GM18867 (cell line): ENCODE data around the gene DNAJC5G.
"Not testable (repeated sequence)": the region's sequence is repeated elsewhere in the genome, so short reads cannot be mapped to it uniquely, and the experiment has no call there.

Experiments used
- ATAC-seq: cut with Tn5 transposase; IDR thresholded peaks from one replicate; pipeline ENCODE4 v1.9.1; 2021; ENCODE audit warnings: mild to moderate bottlenecking, moderate library complexity; ENCODE audit not compliant: unreplicated experiment

The DNAJC5G gene

GRCh38 chr2:27250652-27251379 is 24.4 kb upstream of the DNAJC5G start:
- ATAC-seq, result no peak

GRCh38 chr2:27251766-27252165 is 23.5 kb upstream of the DNAJC5G start:
- no peak for ATAC-seq

- no peak for ATAC-seq
Measured at GRCh38 chr2:27255187-27255586, 20.0 kb upstream of the DNAJC5G start.

GRCh38 chr2:27255660-27256059 is 19.6 kb upstream of the DNAJC5G start:
- no peak for ATAC-seq

GRCh38 chr2:27256855-27257454 is 18.3 kb upstream of the DNAJC5G start:
- ATAC-seq, result no peak

GRCh38 chr2:27258051-27258450 is 17.2 kb upstream of the DNAJC5G start:
- ATAC-seq, result no peak

- ATAC-seq, result no peak
Measured at GRCh38 chr2:27261241-27261925, 13.8 kb upstream of the DNAJC5G start.

- no peak for ATAC-seq
Measured at GRCh38 chr2:27261926-27262298, 13.3 kb upstream of the DNAJC5G start.

GRCh38 chr2:27262379-27263286 is 12.6 kb upstream of the DNAJC5G start, which contains the start of gene SLC30A3:
SLC30A3 (minus strand) TSS chr2:27263047; CDS start chr2:27262906, 141 bp downstream.
- peak; percentile 55 for ATAC-seq

GRCh38 chr2:27263287-27264252 is 11.7 kb upstream of the DNAJC5G start:
- no peak for ATAC-seq

- ATAC-seq, result no peak
Measured at GRCh38 chr2:27264253-27264752, 10.9 kb upstream of the DNAJC5G start.

- no peak for ATAC-seq
Measured at GRCh38 chr2:27264753-27265535, 10.3 kb upstream of the DNAJC5G start.

GRCh38 chr2:27265536-27265870 is 9.7 kb upstream of the DNAJC5G start:
- no peak for ATAC-seq

GRCh38 chr2:27268296-27268695 is 6.9 kb upstream of the DNAJC5G start:
- not testable (repeated sequence) for ATAC-seq

- no peak for ATAC-seq
Measured at GRCh38 chr2:27270131-27270530, 5.1 kb upstream of the DNAJC5G start.

- no peak for ATAC-seq
Measured at GRCh38 chr2:27270670-27271069, 4.6 kb upstream of the DNAJC5G start.

- ATAC-seq, result no peak
Measured at GRCh38 chr2:27271631-27272340, 3.4 kb upstream of the DNAJC5G start.
